IPS-11a (cell line): Measurements from ENCODE around the gene ADAMTS3.

Experiments used
- H3K4me3 ChIP-seq: one replicate; pipeline ENCODE4 v1.5.1; 2013; ENCODE audit warnings: low read depth, low read length, control low read depth

Gene ADAMTS3

DNA sequence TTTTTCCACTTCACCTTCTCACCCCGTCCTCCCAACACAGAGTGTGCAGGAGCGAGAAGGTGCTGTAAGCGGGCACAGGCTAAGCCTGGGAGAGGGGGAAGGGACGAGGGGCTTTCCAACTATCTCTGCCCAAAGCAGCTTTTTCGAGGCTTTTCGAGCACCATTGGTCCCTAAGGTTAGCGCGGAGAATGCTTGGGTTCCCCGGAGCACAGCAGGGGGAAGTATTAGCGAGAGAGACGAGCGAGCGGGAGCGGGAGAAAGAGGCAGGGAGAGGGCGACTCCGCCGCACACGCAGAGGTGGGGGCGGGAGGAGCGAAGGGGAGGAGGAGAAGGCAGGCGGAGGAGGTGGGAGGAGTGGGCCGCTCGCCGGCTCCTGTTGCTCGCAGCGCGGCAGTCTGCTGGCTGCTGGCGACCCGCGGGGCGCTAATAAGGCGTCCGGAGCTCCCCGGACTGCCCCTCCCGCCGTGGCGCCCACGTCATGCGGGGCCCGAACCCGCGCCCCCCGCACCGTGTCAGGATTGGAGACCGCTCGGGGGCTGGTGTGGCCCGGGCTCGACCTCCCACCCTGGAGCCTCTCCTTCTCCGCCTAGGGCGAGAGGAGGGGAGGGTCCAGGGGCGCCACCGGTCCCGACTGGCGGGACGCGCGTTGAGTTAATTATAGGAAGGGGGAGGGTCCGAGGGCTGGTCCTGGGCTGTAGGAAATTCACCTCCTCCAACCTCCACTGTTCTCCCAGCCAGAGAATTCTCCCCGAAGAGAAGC, at the start of gene ADAMTS3:
ADAMTS3 (minus strand) TSS at position 263 of the 760 bp plus-strand sequence. CDS start 459 bp downstream, outside the sequence.
- peak within 1 kb of the TSS; percentile 68 for H3K4me3 ChIP-seq

GRCh38 chr4:72613959-72614358, 44.9 kb upstream of the ADAMTS3 start:
- H3K4me3 ChIP-seq: no peak overlapping the region

DNA sequence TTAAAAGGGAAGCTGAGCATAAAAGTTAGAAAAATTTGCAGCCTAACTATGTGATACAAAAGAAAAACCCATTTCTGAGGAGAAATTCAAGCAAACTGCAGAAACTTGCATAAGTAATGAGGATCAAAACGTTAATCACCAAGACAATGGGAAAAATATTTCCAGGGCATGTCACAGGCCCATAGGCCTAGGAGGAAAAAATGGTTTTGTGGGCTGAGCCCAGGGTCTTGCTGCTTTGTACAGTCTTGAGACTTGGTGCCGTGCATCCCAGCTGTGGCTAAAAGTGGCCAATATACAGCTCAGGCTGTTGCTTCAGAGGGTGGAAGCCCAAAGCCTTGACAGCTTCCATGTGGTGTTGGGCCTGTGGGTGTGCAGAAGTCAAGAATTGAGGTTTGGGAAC, 37.7 kb upstream of the ADAMTS3 start:
- H3K4me3 ChIP-seq: no peak overlapping the region

DNA sequence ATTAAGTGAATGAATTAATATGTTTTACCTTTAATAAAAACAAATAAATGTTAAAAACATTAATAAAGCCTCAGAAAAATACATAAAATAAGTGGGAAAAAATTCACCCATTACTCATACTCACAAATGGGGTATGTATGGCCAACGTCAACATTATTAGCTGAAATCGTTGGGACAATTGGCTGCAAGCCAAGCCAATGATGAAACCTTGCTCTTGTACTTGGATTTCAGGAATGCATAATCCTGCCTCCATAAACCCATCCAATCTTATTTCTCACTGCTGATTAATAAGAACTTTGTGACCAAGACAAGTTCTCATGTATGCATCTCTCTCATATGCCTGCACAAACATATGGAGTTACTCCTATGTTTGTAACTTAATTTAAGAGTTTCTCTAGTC, 35.3 kb upstream of the ADAMTS3 start:
- no peak overlapping the region for H3K4me3 ChIP-seq

DNA sequence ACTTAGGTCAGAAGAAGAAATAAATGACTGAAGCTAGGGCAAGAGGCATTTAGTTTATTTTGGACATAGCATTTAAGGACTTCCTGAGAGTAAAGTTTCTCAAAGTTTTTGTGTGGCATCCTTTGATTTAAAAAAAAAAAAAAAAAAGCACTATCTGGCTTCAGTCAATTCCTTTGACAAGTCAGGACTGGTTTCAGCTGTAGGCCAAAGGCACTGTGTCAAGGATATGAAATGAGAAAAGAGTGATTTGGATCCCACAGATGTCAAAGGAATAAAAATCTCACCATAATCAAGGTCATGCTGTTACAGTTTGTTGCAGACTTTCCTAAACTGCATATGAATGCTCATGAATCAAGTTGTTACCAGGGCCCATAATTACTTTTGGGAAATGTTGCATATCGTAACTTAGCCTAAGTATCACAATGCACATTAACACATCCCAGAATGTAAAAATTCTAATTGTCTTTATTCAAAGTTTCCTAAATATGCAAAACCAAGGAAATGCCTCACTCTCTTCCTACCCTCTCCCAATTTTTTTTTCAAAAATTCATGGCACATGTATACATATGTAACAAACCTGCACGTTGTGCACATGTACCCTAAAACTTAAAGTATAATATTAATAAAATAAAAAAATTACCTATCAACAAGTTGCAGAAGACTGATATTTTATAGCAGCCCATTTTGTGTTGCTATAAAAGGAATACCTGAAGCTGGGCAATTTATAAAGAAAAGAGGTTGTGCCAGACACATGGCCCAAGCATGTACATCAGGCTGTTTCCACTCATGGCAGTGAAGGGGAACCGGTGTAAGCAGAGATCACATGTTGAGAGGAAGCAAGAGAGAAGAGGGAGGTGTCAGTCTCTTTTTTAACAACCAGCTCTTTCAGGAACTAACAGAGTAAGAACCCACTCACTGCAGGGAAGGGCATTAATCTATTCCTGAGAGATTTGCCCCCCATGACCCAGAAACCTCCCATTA, 33.7 kb upstream of the ADAMTS3 start:
- H3K4me3 ChIP-seq: no peak overlapping the region

DNA sequence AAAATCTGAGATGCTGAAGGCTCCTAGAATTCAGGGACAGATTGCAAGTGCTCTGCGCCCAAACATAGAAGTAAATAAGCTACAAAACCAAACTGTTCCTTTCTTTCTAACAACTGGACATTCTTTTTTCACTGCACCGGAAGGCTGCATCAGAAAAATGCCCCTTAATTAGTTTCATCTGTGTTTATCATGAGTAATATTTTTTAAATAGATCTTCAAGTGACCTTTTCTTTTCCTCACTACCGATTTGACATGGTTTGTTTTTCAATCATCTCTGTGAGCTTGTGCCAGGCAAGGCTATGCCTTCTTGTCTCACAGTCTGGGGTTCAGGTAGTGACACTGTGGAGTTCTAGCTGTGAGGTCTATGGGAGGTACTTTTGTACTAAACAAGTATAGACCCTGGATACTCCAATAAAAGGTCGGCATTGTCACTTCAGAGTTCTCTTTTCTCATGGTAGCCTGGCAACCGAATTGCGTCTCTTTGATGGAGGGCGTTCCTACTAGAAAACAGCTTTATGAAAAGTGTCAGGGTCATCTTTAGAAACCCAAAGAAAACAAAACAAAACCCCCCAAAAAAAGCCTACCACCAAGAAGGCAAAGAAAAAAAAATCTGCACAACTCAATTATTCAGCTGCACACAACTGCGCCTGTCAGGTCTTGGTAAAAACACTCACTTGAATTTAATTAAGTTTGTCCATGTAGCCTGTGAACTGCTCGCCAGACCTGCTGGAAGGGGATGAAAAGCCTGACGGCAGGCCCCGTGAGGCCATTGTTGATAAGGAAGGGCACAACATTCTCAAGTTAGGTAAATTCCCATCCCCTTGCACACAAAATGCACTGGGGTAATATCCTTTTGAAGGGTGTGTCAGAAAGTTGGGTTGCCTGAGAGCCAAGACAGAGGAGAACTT, 22.8 kb upstream of the ADAMTS3 start:
- no peak overlapping the region for H3K4me3 ChIP-seq

GRCh38 chr4:72587334-72587733, 18.3 kb upstream of the ADAMTS3 start:
- no peak overlapping the region for H3K4me3 ChIP-seq

DNA sequence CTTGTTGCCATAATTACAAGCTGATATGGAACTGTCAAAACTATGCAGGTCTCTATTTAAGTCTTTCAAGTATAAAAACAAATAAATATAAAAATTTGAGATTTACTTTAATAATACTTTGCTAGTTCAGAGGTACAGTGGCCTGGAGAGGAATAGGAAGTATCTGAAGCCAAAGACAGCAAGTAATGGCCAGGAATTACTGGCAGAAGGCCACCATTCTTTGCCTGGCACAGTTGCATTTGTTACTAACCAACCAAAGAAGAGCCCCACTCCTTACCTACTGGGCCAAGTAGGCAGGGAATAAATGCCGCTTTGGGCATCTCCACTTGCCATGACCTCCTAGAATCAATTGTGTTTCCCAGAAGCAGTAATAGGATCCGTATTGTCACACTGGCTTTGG, 13.8 kb upstream of the ADAMTS3 start:
- H3K4me3 ChIP-seq: no peak overlapping the region

DNA sequence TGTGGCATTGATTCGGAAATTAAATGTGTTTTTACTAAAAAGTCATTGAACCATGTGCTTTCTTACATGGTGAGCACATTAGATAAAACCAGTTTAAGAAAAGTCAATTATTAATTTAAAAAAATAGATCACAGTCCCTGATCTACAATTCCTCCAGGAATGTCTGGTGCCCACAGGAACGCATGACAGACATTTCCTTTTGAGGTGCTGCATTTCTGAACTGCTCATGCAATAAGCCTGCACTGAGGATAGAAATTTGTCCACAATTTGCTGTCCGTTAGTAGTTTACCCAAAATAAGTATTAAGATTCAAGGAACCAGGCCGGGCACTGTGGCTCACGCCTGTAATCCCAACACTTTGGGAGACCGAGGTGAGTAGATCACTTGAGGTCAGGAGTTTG, 8.2 kb upstream of the ADAMTS3 start:
- no peak overlapping the region for H3K4me3 ChIP-seq

- H3K4me3 ChIP-seq: no peak overlapping the region
Observed at GRCh38 chr4:72571337-72571736, 2.3 kb upstream of the ADAMTS3 start.

GRCh38 chr4:72569719-72570235, 756 bp upstream of the ADAMTS3 start:
- H3K4me3 ChIP-seq: peak overlapping the region; percentile 68

DNA sequence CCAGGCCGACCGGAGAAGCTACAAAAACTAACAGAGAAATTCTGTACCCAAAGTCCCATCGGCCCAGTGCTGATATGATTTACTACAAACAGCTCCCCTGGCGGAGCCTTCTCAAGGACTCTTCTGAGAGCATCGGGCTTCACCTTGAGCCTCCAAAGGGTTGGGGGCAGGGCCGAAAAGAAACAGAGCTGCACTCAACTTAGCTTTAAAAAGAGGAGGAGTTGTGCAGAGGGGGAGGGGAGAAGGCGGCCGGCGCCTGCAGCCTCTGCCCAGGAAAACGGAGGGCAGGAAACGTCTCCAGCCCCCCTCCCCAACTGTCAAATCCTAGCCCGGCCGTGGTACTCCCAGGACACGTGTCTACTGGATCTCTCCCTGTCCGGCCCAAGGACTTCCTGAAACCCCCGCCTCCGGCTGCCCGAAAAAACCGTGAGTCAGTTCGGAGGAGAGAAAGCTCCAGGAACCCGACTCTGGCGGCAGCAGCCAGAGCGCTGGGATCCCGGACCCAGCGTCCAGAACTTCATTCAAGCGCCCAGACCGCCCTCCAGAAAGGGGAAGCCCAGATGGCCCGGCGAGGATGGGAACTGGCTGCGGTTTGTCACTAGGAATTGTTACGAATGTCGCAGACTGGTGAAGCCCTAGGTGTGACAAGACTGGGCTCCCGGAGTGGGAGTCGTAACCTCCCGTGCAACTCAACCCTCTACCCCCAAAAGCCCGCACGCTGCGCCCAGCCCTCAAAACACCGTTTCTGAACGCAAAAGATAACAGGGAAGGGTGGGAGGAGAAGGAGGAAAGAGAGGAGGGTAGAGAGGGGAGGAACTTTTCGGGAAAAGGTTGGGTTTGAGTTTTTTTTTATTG, 973 bp downstream of the ADAMTS3 start:
- peak overlapping the region; percentile 68 for H3K4me3 ChIP-seq

- H3K4me3 ChIP-seq: no peak overlapping the region
Observed at GRCh38 chr4:72567036-72567435, 2.0 kb downstream of the ADAMTS3 start.

DNA sequence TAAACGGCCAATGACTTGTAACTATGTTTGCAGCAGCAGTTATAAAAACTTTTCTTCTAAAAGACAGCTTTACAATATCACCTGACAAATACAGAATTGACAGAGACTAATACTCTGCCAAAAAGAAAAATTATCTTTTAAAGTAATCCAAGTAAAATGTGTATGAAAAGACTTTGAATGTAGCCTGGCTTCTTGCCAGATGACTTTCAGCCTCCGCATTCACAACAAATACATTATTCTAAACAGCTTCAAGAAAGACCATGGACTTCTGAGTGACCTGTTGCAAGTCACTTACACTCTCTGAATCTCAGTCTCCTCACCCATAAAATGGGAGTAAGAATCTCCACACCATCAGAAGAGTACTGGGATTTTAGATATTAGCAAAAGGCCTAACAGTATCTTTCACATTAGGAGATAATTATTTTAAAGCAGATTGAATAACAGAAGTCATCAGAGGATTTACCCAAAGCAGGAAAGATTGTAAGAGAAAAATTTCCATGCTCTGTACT, 2.5 kb downstream of the ADAMTS3 start:
- no peak overlapping the region for H3K4me3 ChIP-seq

DNA sequence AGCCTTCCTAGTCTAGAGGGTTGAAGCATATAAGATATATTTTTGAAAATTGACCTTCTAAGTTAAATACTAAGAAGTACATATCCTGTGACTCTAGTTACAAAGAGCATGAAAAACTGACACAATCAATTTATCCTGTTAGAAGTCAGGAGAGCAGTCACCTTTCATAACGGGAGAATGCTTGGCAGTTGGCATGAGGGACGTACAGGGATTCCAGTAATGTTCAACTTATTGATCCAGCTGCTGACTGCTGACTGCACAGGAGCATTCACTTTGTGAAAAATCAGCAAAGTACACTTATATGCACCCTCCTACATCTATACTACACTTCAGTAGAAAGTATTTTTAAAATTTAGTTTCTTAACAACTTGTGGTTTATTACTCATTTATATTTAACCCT, 4.2 kb downstream of the ADAMTS3 start:
- H3K4me3 ChIP-seq: no peak overlapping the region

DNA sequence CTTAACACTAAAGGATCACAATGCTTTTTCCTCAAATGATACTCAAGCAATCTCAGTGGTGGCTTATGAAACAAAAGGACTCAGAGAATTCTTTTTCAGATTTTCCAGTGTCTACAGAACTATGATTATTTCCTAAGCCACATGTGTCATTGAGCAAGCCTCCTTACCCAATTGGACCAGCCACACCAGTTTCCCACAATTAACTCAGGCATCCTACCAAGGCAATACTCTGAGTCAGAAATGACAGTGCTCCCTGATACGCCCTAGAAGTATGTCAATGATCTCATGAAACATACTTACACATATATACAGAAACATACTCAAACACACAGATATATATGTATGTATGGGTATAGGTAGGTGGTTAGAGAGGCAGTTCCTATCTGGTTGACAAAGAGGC, 4.8 kb downstream of the ADAMTS3 start:
- no peak overlapping the region for H3K4me3 ChIP-seq

DNA sequence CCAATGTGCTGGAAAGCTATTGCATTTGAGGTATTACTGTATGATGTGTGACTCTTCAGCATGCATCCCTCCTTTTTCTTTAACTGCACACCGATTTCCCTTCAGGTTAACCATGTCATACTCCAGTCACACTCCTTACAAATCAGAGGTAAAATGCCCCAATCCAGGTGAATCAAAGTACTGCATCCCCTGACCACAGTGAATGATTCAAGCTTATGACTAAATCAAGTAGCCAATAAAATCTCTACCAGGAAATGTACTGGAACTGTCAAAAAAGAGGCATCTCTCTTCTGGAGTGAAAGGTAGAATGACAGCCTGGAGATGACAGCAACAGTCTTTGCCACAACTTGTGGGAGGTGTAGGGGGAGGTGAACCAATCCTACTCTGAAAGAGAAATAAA, 10.4 kb downstream of the ADAMTS3 start:
- no peak overlapping the region for H3K4me3 ChIP-seq

- no peak overlapping the region for H3K4me3 ChIP-seq
Observed at GRCh38 chr4:72557021-72557420, 12.0 kb downstream of the ADAMTS3 start.

GRCh38 chr4:72555377-72555831, 13.6 kb downstream of the ADAMTS3 start:
- no peak overlapping the region for H3K4me3 ChIP-seq
